ENCODE measurements around the gene CALU. TPM values are rescaled to one million over a fixed set of nuclear protein-coding genes. Genes with fewer than 3 reads are reported as not detected.

Gene CALU
- polyA plus RNA-seq, 1 donor (not counting 4 experiments of a cell fraction or from before 2014, with no cell fraction given) = 155 TPM

GRCh38 chr7:128725531-128725930 lies 13.6 kb upstream of the CALU start:
- DNase-seq (ENCODE audit: low read depth, low spot score) (no peak), FAIRE-seq (no peak)
- H3K79me2 ChIP-seq (ENCODE audit: control insufficient read depth, insufficient read depth, low read length) = no peaks in the 10 kb centered on the region
- H3K4me1 ChIP-seq (ENCODE audit: control insufficient read depth, extremely low read depth, insufficient read depth, low read length) = peaks cover 26% of the 10 kb centered on the region
- no peaks in the 10 kb centered on the region for H3K36me3 ChIP-seq (ENCODE audit: control insufficient read depth in 2 of 2, extremely low read depth in 1 of 2, insufficient read depth in 2 of 2, low read length in 2 of 2)
- H3K27me3 ChIP-seq (ENCODE audit: control insufficient read depth, extremely low read depth, insufficient read depth, low read length) = no peaks in the 10 kb centered on the region
- dilution Hi-C loops (cut with MboI; ENCODE audit: extremely low pct_ligation_motif_present, low sequenced_read_pairs) = no loop called here
- no peak overlapping the region for H2AFZ ChIP-seq (ENCODE audit: control insufficient read depth, low read length)
- H3K4me2 ChIP-seq (ENCODE audit: control insufficient read depth, extremely low read depth, insufficient read depth, low read depth, low read length) = no peak overlapping the region
- no peaks in the 10 kb centered on the region for H3K9me3 ChIP-seq (ENCODE audit: control insufficient read depth, low read depth, low read length)
- TF ChIP-seq CTCF (optimal IDR thresholded peaks at IDR 0.05 in 1 of 3, IDR thresholded peaks at IDR 0.05 in 1 of 3, conservative IDR thresholded peaks at IDR 0.05 in 1 of 3; ENCODE audit: extremely low read depth in 1 of 3, insufficient read depth in 2 of 3, low read length in 3 of 3) (no peak), EZH2 (IDR thresholded peaks at IDR 0.05; ENCODE audit: low read length) (no peak)
- H3K9me1 ChIP-seq (ENCODE audit: control insufficient read depth, extremely low read depth, insufficient read depth, low read length) = no peaks in the 10 kb centered on the region
- no peak overlapping the region for H3K4me3 ChIP-seq (ENCODE audit: control insufficient read depth in 2 of 3, extremely low read depth in 1 of 3, insufficient read depth in 2 of 3, low read depth in 1 of 3, low read length in 3 of 3)
- no peak overlapping the region for H3K27ac ChIP-seq (ENCODE audit: control insufficient read depth, insufficient read depth, low read length)
- no peaks in the 10 kb centered on the region for H4K20me1 ChIP-seq (ENCODE audit: control insufficient read depth, extremely low read depth, insufficient read depth, low read length)
- H3K9ac ChIP-seq (ENCODE audit: control insufficient read depth, extremely low read depth, insufficient read depth, low read length) = no peak overlapping the region

GRCh38 chr7:128726059-128726736 lies 13.0 kb upstream of the CALU start:
- H3K79me2 ChIP-seq (ENCODE audit: control insufficient read depth, insufficient read depth, low read length) = no peaks in the 10 kb centered on the region
- no peak overlapping the region for H2AFZ ChIP-seq (ENCODE audit: control insufficient read depth, low read length)
- no peak for DNase-seq (ENCODE audit: low read depth, low spot score)
- H3K27ac ChIP-seq (ENCODE audit: control insufficient read depth, insufficient read depth, low read length) = no peak overlapping the region
- dilution Hi-C loops (cut with MboI; ENCODE audit: extremely low pct_ligation_motif_present, low sequenced_read_pairs) = no loop called here
- H3K27me3 ChIP-seq (ENCODE audit: control insufficient read depth, extremely low read depth, insufficient read depth, low read length) = no peaks in the 10 kb centered on the region
- peaks cover 26% of the 10 kb centered on the region for H3K4me1 ChIP-seq (ENCODE audit: control insufficient read depth, extremely low read depth, insufficient read depth, low read length)
- TF ChIP-seq CTCF (optimal IDR thresholded peaks at IDR 0.05 in 1 of 3, IDR thresholded peaks at IDR 0.05 in 1 of 3, conservative IDR thresholded peaks at IDR 0.05 in 1 of 3; ENCODE audit: extremely low read depth in 1 of 3, insufficient read depth in 2 of 3, low read length in 3 of 3) (no peak), EZH2 (IDR thresholded peaks at IDR 0.05; ENCODE audit: low read length) (no peak)
- H3K9me1 ChIP-seq (ENCODE audit: control insufficient read depth, extremely low read depth, insufficient read depth, low read length) = no peaks in the 10 kb centered on the region
- no peak overlapping the region for H3K4me2 ChIP-seq (ENCODE audit: control insufficient read depth, extremely low read depth, insufficient read depth, low read depth, low read length)
- H4K20me1 ChIP-seq (ENCODE audit: control insufficient read depth, extremely low read depth, insufficient read depth, low read length) = no peaks in the 10 kb centered on the region
- H3K36me3 ChIP-seq (ENCODE audit: control insufficient read depth in 2 of 2, extremely low read depth in 1 of 2, insufficient read depth in 2 of 2, low read length in 2 of 2) = no peaks in the 10 kb centered on the region
- FAIRE-seq = peak; percentile 32
- no peak overlapping the region for H3K4me3 ChIP-seq (ENCODE audit: control insufficient read depth in 2 of 3, extremely low read depth in 1 of 3, insufficient read depth in 2 of 3, low read depth in 1 of 3, low read length in 3 of 3)
- H3K9ac ChIP-seq (ENCODE audit: control insufficient read depth, extremely low read depth, insufficient read depth, low read length) = no peak overlapping the region
- no peaks in the 10 kb centered on the region for H3K9me3 ChIP-seq (ENCODE audit: control insufficient read depth, low read depth, low read length)

Measured in keratinocyte (primary cell).